Progenitor cell of endocrine pancreas (in vitro differentiated cells): ENCODE measurements around the gene DDX5. TPM values are rescaled to one million over a fixed set of nuclear protein-coding genes. Genes with fewer than 3 reads are reported as not detected.
A peak's percentile ranks its signal among the peaks of the same experiment; 100 is the strongest.
"Not testable (repeated sequence)": the region's sequence is repeated elsewhere in the genome, so short reads cannot be mapped to it uniquely, and the experiment has no call there.

Experiments used
- DNase-seq: peaks from one replicate; pipeline ENCODE4 v3.0.0; 2021; ENCODE audit warnings: low spot score; ENCODE audit not compliant: unreplicated experiment
- H3K27ac Mint-ChIP-seq: 2 replicates; pipeline ENCODE4 v1.8.0; 2021; ENCODE audit warnings: mild to moderate bottlenecking, moderate library complexity, mixed read lengths
- H3K27me3 Mint-ChIP-seq: 2 replicates; pipeline ENCODE4 v1.8.0; 2021; ENCODE audit warnings: mixed read lengths
- H3K36me3 Mint-ChIP-seq: 2 replicates; pipeline ENCODE4 v1.8.0; 2022; ENCODE audit warnings: mixed read lengths; ENCODE audit not compliant: insufficient read depth
- H3K4me1 Mint-ChIP-seq: 2 replicates; pipeline ENCODE4 v1.8.0; 2021; ENCODE audit warnings: low read depth, mixed read lengths
- H3K4me3 Mint-ChIP-seq: 2 replicates; pipeline ENCODE4 v1.8.0; 2021; ENCODE audit warnings: low read depth, mild to moderate bottlenecking, moderate library complexity, mixed read lengths
- H3K9me3 Mint-ChIP-seq: 2 replicates; pipeline ENCODE4 v1.8.0; 2021; ENCODE audit warnings: low read depth, mixed read lengths
- CTCF ChIP-seq: fragments of 200-600 bp; sonication (generic); IDR thresholded peaks from one replicate; pipeline ENCODE4 v1.5.0; 2021; ENCODE audit warnings: antibody characterized with exemption, mild to moderate bottlenecking; ENCODE audit not compliant: unreplicated experiment
- total RNA-seq: library from RNA; stranded (reverse); gene quantifications from 2 replicates; pipeline ENCODE4 v1.2.1, GENCODE V29; 2021

Gene DDX5
- total RNA-seq, 1 donor from 2014 or later: 925 TPM

- Mint-ChIP-seq H3K4me1 (peaks cover 36% of the 10 kb centered on the region), H3K36me3 (peaks cover 40% of the 10 kb centered on the region), H3K27me3 (no peaks in the 10 kb centered on the region), H3K27ac (peak overlapping the region; percentile 96), H3K4me3 (peak overlapping the region; percentile 94), H3K9me3 (no peaks in the 10 kb centered on the region)
- DNase-seq: no peak
- TF ChIP-seq CTCF: no peak
These were observed 9.7 kb downstream of the DDX5 start for GRCh38 chr17:64496348-64496785.

GRCh38 chr17:64495300-64495699 lies 10.8 kb downstream of the DDX5 start:
- DNase-seq, H3K27ac Mint-ChIP-seq, H3K9me3 Mint-ChIP-seq, H3K27me3 Mint-ChIP-seq, H3K4me3 Mint-ChIP-seq: not testable (repeated sequence)
- H3K36me3 Mint-ChIP-seq: peaks cover 33% of the 10 kb centered on the region
- peaks cover 34% of the 10 kb centered on the region for H3K4me1 Mint-ChIP-seq

GRCh38 chr17:64494121-64494520 lies 12.0 kb downstream of the DDX5 start:
- Mint-ChIP-seq H3K27ac (no peak overlapping the region), H3K4me1 (peaks cover 30% of the 10 kb centered on the region), H3K36me3 (peaks cover 28% of the 10 kb centered on the region), H3K27me3 (no peaks in the 10 kb centered on the region), H3K4me3 (peak overlapping the region; percentile 3), H3K9me3 (no peaks in the 10 kb centered on the region)
- TF ChIP-seq CTCF: no peak
- DNase-seq: no peak

- no peaks in the 10 kb centered on the region for H3K9me3 Mint-ChIP-seq
- no peak overlapping the region for H3K4me3 Mint-ChIP-seq
- TF ChIP-seq CTCF: peak; percentile 50
- H3K36me3 Mint-ChIP-seq: peaks cover 26% of the 10 kb centered on the region
- DNase-seq: no peak
- no peak overlapping the region for H3K27ac Mint-ChIP-seq
- no peaks in the 10 kb centered on the region for H3K27me3 Mint-ChIP-seq
- peaks cover 17% of the 10 kb centered on the region for H3K4me1 Mint-ChIP-seq
These were observed 13.5 kb downstream of the DDX5 start for GRCh38 chr17:64492481-64493109.

- no peak overlapping the region for H3K27ac Mint-ChIP-seq
- H3K27me3 Mint-ChIP-seq: no peaks in the 10 kb centered on the region
- H3K36me3 Mint-ChIP-seq: peaks cover 26% of the 10 kb centered on the region
- no peak for TF ChIP-seq CTCF
- no peak for DNase-seq
- peaks cover 17% of the 10 kb centered on the region for H3K4me1 Mint-ChIP-seq
- no peak overlapping the region for H3K4me3 Mint-ChIP-seq
- no peaks in the 10 kb centered on the region for H3K9me3 Mint-ChIP-seq
These were observed 14.1 kb downstream of the DDX5 start for GRCh38 chr17:64491994-64492393.
